ENCODE measurements around the gene FIGNL1.

GRCh38 chr7:50488379-50488778 is 38.2 kb upstream of the FIGNL1 start:
- TF ChIP-seq POLR2A (IDR thresholded peaks at IDR 0.05; ENCODE audit: low read depth, low read length) = no peak
- TF ChIP-seq POLR2AphosphoS5 (IDR thresholded peaks at IDR 0.05; ENCODE audit: low read depth, low read length) = no peak
- no peak for TF ChIP-seq TAF1 (IDR thresholded peaks at IDR 0.05; ENCODE audit: borderline replicate concordance, low read depth, low read length)

All from GM12892 (cell line).